GM12872 (cell line): ENCODE results near the gene CD160.

Source experiments
- TF ChIP-seq, protein P1 (sequence below): IDR thresholded peaks from 3 replicates; pipeline ENCODE4 v1.5.1; 2011; ENCODE audit warnings: low read depth, mild to moderate bottlenecking, low read length, moderate library complexity; ENCODE audit not compliant: insufficient read depth

Gene CD160

DNA sequence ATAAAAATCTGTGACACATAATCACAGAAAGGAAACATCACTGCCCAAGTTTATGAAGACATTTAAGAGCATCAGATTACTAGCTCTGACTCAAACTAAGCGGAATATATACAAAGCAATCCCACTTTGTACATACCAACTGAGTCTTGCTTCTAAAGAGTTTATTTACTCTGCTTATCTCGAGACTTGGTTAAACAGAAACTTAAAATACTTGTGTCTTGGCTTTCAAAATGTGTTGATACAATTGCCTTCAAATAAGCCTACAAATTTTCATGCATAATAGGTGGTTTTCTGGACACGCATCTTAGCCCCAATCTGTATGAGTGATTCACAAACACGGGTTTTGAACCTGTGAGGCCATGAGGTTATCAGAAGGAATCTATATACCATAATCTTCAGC is 21.0 kb downstream of the CD160 start:
- TF ChIP-seq, protein P1, sequence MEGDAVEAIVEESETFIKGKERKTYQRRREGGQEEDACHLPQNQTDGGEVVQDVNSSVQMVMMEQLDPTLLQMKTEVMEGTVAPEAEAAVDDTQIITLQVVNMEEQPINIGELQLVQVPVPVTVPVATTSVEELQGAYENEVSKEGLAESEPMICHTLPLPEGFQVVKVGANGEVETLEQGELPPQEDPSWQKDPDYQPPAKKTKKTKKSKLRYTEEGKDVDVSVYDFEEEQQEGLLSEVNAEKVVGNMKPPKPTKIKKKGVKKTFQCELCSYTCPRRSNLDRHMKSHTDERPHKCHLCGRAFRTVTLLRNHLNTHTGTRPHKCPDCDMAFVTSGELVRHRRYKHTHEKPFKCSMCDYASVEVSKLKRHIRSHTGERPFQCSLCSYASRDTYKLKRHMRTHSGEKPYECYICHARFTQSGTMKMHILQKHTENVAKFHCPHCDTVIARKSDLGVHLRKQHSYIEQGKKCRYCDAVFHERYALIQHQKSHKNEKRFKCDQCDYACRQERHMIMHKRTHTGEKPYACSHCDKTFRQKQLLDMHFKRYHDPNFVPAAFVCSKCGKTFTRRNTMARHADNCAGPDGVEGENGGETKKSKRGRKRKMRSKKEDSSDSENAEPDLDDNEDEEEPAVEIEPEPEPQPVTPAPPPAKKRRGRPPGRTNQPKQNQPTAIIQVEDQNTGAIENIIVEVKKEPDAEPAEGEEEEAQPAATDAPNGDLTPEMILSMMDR = no peak

DNA sequence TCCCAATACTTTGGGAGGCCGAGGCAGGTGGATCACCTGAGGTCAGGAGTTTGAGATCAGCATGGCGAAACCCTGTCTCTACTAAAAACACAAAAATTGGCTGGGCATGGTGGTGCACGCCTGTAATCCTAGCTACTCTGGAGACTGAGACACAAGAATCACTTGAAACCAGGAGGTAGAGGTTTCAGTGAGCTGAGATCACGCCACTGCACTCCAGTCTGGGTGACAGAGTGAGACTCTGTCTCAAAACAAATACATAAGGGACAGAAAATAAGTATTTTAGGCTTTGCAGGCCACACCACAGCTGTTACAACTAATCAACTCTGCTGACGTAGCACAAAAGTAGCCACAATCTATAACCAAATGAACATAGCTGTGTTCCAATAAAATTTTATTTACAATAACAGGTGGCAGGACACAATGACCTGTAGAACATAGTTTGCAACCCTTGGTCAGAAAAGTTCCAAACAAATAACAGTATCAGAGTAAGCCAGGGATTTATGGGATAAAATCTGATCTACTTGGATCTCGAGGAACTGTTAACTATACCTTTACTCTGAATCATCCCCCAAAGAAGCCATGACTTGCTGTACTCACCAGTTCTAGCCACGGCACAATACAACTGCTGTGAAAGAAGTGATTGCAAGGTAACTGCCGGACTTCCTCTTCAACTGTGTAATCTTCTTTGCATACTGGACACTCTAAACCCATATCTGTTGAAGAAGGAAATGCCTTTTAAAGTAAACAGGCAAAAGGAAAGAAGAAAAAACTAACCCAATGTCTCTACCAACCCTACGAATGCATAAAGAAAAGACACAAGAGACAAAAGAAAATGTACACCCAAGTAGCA is 28.3 kb downstream of the CD160 start:
- TF ChIP-seq, protein P1 = no peak

DNA sequence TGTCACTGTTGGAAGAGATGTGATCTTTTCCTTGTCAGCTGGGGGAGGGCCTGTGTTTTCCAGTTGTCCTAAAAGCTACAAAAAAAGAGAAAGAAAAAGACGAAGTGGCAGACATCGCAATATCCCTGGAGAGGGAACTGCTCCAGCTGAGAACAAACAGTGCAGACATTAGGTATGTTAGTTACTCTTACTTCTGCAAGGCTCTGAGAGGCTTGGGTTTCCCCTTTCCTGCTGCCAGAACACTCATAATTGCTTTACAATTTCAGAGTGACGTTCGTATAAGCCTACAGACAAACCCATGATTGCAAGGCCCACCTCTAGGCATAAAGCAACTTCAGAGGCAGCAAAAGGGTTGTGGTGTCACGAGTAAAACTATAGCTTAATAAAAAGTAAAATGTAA is 31.1 kb downstream of the CD160 start:
- TF ChIP-seq, protein P1 = no peak

DNA sequence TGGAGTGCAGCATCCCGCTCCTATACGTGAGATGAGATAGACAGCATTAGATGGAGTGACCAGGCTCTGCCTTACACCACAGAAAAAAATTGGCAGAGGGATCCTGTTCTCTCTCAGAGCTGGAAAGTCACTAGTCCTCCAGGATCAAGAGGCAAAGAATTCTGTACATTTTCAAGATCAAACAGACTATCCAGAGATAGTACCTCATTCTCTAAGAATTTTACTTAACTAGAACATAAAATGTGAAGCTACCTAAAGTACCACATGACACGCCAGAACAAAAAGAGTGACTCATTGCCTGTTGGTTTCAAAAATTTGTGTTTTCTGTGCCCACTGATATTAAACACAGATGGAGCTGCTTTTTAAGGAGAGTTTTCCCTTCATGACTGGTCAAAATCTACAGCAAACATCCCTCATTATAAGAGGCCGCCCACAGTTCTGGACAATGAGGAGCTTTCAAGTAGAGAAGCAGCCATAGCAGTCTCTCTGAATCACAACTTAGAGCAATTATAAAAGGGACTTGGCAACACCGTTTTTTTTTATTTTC is 32.3 kb downstream of the CD160 start:
- TF ChIP-seq, protein P1 = no peak

DNA sequence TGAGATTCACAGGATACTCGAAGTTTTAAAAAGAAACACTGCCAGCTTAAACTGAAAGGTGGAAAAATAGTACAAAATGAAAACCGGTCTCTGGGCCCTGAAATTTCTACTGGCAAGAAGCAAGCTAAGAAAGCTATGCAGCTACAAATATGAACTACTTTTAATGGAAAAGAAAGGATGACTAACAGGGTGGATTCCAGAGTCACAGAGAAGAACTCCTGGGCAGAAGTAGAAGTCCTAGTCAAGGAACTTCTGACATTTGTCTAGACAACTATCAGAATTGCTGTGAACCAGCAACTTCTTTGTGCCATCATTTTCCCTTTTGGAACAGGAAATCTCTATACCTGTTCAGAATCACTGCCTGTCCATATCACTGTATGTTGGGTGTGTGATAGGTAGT is 38.1 kb downstream of the CD160 start:
- TF ChIP-seq, protein P1 = no peak

DNA sequence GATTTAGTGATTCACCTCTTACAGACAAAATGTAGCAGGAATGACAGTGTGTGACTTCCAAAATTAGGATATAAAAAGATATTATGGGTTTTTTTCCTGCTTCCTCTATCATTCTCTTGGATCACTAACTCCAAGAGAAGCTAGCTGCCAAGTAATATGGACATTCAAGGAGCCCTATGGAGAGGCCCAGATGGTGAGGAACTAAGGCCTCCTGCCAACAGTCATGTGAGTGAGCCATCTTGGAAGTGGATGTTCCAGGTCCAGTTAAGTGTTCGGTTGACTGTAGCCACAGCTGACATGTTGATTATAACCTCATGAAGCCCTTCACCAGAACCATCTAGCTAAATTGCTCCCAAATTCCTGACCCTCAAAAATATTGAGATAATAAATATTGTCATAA is 38.8 kb downstream of the CD160 start:
- TF ChIP-seq, protein P1 = no peak

DNA sequence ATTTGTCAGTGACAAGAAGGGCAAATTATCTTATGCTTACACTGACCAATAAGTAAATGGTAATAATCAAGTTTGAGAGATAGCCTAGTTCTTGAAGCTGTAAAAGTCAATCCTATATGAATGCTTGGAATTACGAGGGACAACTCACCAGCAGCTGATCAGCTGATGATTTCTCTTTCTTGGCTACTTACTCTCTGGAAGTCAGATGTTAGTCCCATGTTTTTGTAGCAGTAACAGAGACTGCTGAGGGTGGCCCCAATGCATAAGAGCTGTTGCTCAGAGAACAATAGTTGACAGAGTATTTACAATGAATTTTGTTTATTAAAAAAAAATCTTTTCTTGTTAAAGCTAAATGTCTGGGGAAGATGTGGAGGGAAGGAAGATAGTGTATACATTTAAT is 39.3 kb downstream of the CD160 start:
- TF ChIP-seq, protein P1 = no peak
